Endothelial cell of umbilical vein (primary cell): ENCODE data around the gene FAM200A. TPM values are rescaled to one million over a fixed set of nuclear protein-coding genes. Genes with fewer than 3 reads are reported as not detected.

Experiments used
- BruUV-seq: library from RNA; stranded (reverse); fragments of 400-500 nt; replicated peaks from 2 replicates; lab custom pipeline; 2021; lab: Mats Ljungman, UMichigan
- CTCF ChIA-PET: fragments of 300-600, 350-600 bp; sonication (Branson Sonifier 250); formaldehyde crosslinking; loops from one replicate; lab custom pipeline; 2021; ENCODE audit warnings: antibody characterized with exemption, inconsistent platforms; lab: Charles Lee
- POLR2A ChIA-PET: fragments of 300-600, 350-600 bp; sonication (Branson Sonifier 250); formaldehyde crosslinking; loops from one replicate; lab custom pipeline; 2021; ENCODE audit warnings: antibody characterized with exemption, inconsistent platforms; lab: Charles Lee
- DNase-seq: peaks from one replicate; pipeline ENCODE4 v3.0.0-alpha.2; 2011; ENCODE audit warnings: low read depth, low spot score
- FAIRE-seq: peaks from 2 replicates; lab custom pipeline; 2011; peaks lifted over from hg19 to GRCh38; lab: Jason Lieb, UNC
- H2AFZ ChIP-seq: 2 replicates; pipeline ENCODE4 v1.6.0; 2012; ENCODE audit warnings: low read depth, low read length, control low read depth, inconsistent platforms
- H3K27ac ChIP-seq: 2 replicates; pipeline ENCODE4 v1.5.1; 2011; ENCODE audit warnings: low read depth, mild to moderate bottlenecking, control low read depth, low read length, moderate library complexity; ENCODE audit not compliant: insufficient read depth
- H3K27me3 ChIP-seq, 2 experiments: 2 replicates each; pipeline versions ENCODE4 v1.6.0 to v1.6.1; 2011; ENCODE audit warnings: low read length in 2 of 2, mixed read lengths in 1 of 2; ENCODE audit not compliant: control insufficient read depth in 2 of 2, insufficient read depth in 2 of 2
- H3K36me3 ChIP-seq, 2 experiments: 2 replicates in 1 of 2; 3 replicates in 1 of 2; pipeline ENCODE4 v1.5.1; 2011; ENCODE audit warnings: low read length in 2 of 2, mild to moderate bottlenecking in 1 of 2, moderate library complexity in 1 of 2; ENCODE audit not compliant: control insufficient read depth in 2 of 2, insufficient read depth in 2 of 2; ENCODE audit errors: extremely low read depth in 1 of 2
- H3K4me1 ChIP-seq: 3 replicates; pipeline ENCODE4 v1.5.1; 2011; ENCODE audit warnings: mild to moderate bottlenecking, low read length; ENCODE audit not compliant: control insufficient read depth, insufficient read depth; ENCODE audit errors: extremely low read depth
- H3K4me2 ChIP-seq: 2 replicates; pipeline ENCODE4 v1.6.1; 2011; ENCODE audit warnings: low read length, control low read depth, mixed read lengths; ENCODE audit not compliant: insufficient read depth
- H3K4me3 ChIP-seq, 3 experiments: fragments of 200-600 bp in 1 of 3; sonication (generic), shearing (Covaris generic) in 1 of 3; replicated peaks in 1 of 3; 2 replicates each; pipeline ENCODE4 v1.5.1; 2011 to 2016; ENCODE audit warnings: control low read depth in 3 of 3, low read length in 3 of 3, mild to moderate bottlenecking in 2 of 3, inconsistent platforms in 1 of 3, low read depth in 1 of 3, moderate library complexity in 1 of 3; ENCODE audit not compliant: insufficient read depth in 1 of 3
- H3K79me2 ChIP-seq: 2 replicates; pipeline ENCODE4 v1.6.0; 2012; ENCODE audit warnings: low read length, inconsistent platforms; ENCODE audit not compliant: control insufficient read depth, insufficient read depth
- H3K9ac ChIP-seq: replicated peaks from 2 replicates; pipeline ENCODE3; 2011; ENCODE audit warnings: low read length, control low read depth; ENCODE audit not compliant: insufficient read depth; ENCODE audit errors: extremely low read depth
- H3K9me1 ChIP-seq: replicated peaks from 3 replicates; pipeline ENCODE4 v1.6.0; 2011; ENCODE audit warnings: mild to moderate bottlenecking, low read length; ENCODE audit not compliant: control insufficient read depth, insufficient read depth; ENCODE audit errors: extremely low read depth
- H3K9me3 ChIP-seq: replicated peaks from 2 replicates; pipeline ENCODE4 v1.5.1; 2012; ENCODE audit warnings: low read length, inconsistent platforms; ENCODE audit not compliant: control insufficient read depth, insufficient read depth
- H4K20me1 ChIP-seq: replicated peaks from 2 replicates; pipeline ENCODE3; 2011; ENCODE audit warnings: mild to moderate bottlenecking, low read length; ENCODE audit not compliant: control insufficient read depth, insufficient read depth; ENCODE audit errors: extremely low read depth
- EZH2 ChIP-seq: IDR thresholded peaks from 2 replicates; pipeline ENCODE4 v1.6.1; 2012; ENCODE audit warnings: borderline replicate concordance, low read depth, mild to moderate bottlenecking, moderate library complexity, low read length, inconsistent platforms; ENCODE audit not compliant: severe bottlenecking
- FOS ChIP-seq: IDR thresholded peaks from 2 replicates; pipeline ENCODE4 v1.6.1; 2011; ENCODE audit warnings: mild to moderate bottlenecking, low read length, moderate library complexity, borderline replicate concordance; ENCODE audit not compliant: insufficient read depth
- GATA2 ChIP-seq: IDR thresholded peaks from 2 replicates; pipeline ENCODE4 v1.7.0; 2011; ENCODE audit warnings: low read depth, mild to moderate bottlenecking, moderate library complexity, mixed read lengths, low read length; ENCODE audit not compliant: insufficient read length, insufficient read depth
- MAX ChIP-seq: IDR thresholded peaks from 2 replicates; pipeline ENCODE4 v1.6.1; 2011; ENCODE audit not compliant: insufficient read depth, insufficient read length
- MYC ChIP-seq: IDR thresholded peaks from one replicate; pipeline ENCODE4 v1.6.1; 2011; ENCODE audit warnings: mild to moderate bottlenecking, low read depth, low read length
- POLR2A ChIP-seq: IDR thresholded peaks from 2 replicates; pipeline ENCODE4 v1.6.1; 2012; ENCODE audit warnings: low read depth, mild to moderate bottlenecking, control low read depth, low read length
- POLR2AphosphoS5 ChIP-seq: IDR thresholded peaks from 2 replicates; pipeline ENCODE4 v1.6.1; 2012; ENCODE audit warnings: low read depth, mild to moderate bottlenecking, control low read depth, low read length, moderate library complexity; ENCODE audit not compliant: insufficient read depth
- dilution Hi-C: fragments of 300-500 bp; cut with MboI; formaldehyde crosslinking; loops from one replicate; pipeline ENCODE4 v1.15.0; 2019; ENCODE audit warnings: low sequenced_read_pairs; ENCODE audit not compliant: extremely low pct_ligation_motif_present
- intact Hi-C: fragments of 100-400 bp; cut with micrococcal nuclease; formaldehyde crosslinking; loops from one replicate; pipeline ENCODE4 v1.10.0; 2022
- polyA plus RNA-seq, 4 experiments: library from polyadenylated mRNA; depleted of rRNA in 3 of 4; stranded (reverse) in 3 of 4; unstranded in 1 of 4; fragments of >200 nt; gene quantifications; 2 replicates each; pipeline versions ENCODE4 v1.2.1 to v1.2.3, GENCODE V29; 2011 to 2012; ENCODE audit warnings: missing spikeins in 1 of 4
- total RNA-seq: library from RNA; stranded (reverse); gene quantifications from 2 replicates; pipeline ENCODE4 v1.2.3, GENCODE V29; 2021

Gene FAM200A
- total and polyA plus RNA-seq, 2 donors (not counting 3 experiments of a cell fraction or from before 2014, with no cell fraction given) = 2.1 to 3.6 TPM

DNA sequence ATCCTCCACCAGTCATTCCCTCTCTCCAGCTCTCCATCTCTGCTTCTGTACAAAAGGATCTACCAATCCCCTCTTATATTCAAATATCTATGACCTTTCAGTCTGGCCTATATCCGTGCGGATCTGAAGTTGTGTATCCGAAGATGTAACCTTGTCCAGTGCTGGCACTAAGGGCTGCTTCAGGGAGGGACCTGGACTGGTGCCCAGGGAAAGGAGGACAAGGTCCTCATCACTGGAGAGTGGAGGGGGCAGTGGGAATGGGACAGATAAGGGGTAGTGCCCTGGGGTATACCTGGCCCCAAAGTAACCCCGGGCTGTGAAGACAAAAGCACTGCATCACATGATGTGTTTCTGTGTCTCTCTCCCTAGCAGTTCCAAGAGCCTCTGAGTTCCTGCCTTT, 47.9 kb upstream of the FAM200A start:
- DNase-seq = no peak
- Histone ChIP-seq H3K36me3 (no peaks in the 10 kb centered on the region), H3K27me3 (no peaks in the 10 kb centered on the region), H3K4me2 (no peak overlapping the region), H3K4me1 (no peaks in the 10 kb centered on the region), H3K9ac (no peak overlapping the region), H3K9me3 (no peaks in the 10 kb centered on the region), H3K4me3 (no peak overlapping the region), H3K27ac (no peak overlapping the region), H2AFZ (no peak overlapping the region), H3K79me2 (no peaks in the 10 kb centered on the region), H4K20me1 (no peaks in the 10 kb centered on the region), H3K9me1 (no peaks in the 10 kb centered on the region)
- no TSS peak for BruUV-seq
- ChIA-PET POLR2A (no interaction called here), CTCF (no interaction called here)
- TF ChIP-seq MYC (no peak), MAX (no peak), POLR2AphosphoS5 (no peak), EZH2 (no peak), POLR2A (no peak), GATA2 (no peak)
- no peak for FAIRE-seq
- dilution Hi-C loops = no loop called here
- intact Hi-C loops = no loop called here

DNA sequence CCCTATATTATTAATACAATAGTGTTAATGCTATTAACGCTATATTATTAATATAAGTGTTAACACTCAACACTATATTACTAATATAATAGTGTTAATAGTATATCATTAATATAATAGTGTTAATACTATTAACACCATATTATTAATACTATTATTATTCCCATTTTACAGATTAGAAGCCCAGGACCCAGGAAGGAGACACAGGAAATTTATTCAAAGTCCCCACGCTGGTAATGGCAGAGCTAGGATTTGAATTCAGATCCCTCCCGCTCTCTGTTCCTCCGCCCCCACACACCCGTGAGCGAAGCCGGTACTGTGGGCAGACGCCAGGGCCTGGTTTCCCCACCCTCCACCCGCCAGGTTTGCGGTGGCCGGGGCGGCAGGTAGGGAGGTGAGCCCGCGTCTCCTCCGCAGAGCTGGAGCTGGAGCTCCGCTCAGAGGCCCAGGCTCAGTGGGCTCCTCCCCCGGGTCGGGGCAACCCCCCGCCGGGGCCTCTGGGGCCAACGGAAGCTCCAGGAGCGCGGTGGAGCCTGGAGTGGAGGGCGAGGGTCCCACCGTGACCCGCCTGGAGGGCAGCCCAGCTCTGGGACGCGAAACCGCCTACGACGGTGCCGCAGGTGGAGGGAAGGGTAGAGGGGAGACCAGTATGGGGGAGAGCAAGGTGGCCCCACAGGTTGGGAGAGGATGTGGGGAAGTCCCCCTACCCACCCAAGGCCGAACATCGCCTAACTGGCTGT, 46.0 kb upstream of the FAM200A start, which contains the start of gene TMEM225B:
Gene TMEM225B, plus strand, starts transcription at position 506 of the 740 bp plus-strand sequence. CDS start 6,122 bp downstream, outside the sequence.
- Histone ChIP-seq H3K79me2 (no peaks in the 10 kb centered on the region), H4K20me1 (no peaks in the 10 kb centered on the region), H3K4me2 (no peak within 1 kb of the TSS), H3K9ac (no peak within 1 kb of the TSS), H2AFZ (peak within 1 kb of the TSS; percentile 82), H3K9me3 (no peaks in the 10 kb centered on the region), H3K4me3 (no peak within 1 kb of the TSS), H3K36me3 (no peaks in the 10 kb centered on the region), H3K27me3 (no peaks in the 10 kb centered on the region), H3K9me1 (no peaks in the 10 kb centered on the region), H3K27ac (no peak within 1 kb of the TSS), H3K4me1 (no peaks in the 10 kb centered on the region)
- ChIA-PET CTCF (interaction anchor here (1.7 kb wide), 1 partner anchor 18 kb away, joined by 3 read pairs; the partner anchor contains the start of gene ZSCAN25), POLR2A (no interaction called here)
- dilution Hi-C loops = no loop called here
- DNase-seq (no peak), FAIRE-seq (no peak)
- intact Hi-C loops = no loop called here
- no peak for TF ChIP-seq FOS
- BruUV-seq = no TSS peak
